ENCODE measurements around the gene RFX8.

RFX8 gene

GRCh38 chr2:101415220-101415619, 59.7 kb downstream of the RFX8 start:
- no peak overlapping the region for H3K4me3 ChIP-seq (ENCODE audit: low read depth, low read length)

- H3K4me3 ChIP-seq (ENCODE audit: low read depth, low read length), result no peak overlapping the region
Observed at GRCh38 chr2:101412092-101412694, 62.7 kb downstream of the RFX8 start.

GRCh38 chr2:101410746-101411145, 64.2 kb downstream of the RFX8 start:
- no peak overlapping the region for H3K4me3 ChIP-seq (ENCODE audit: low read depth, low read length)

GRCh38 chr2:101410114-101410513, 64.8 kb downstream of the RFX8 start:
- no peak overlapping the region for H3K4me3 ChIP-seq (ENCODE audit: low read depth, low read length)

GRCh38 chr2:101409699-101410098, 65.2 kb downstream of the RFX8 start:
- no peak overlapping the region for H3K4me3 ChIP-seq (ENCODE audit: low read depth, low read length)

GRCh38 chr2:101408925-101409324, 66.0 kb downstream of the RFX8 start:
- no peak overlapping the region for H3K4me3 ChIP-seq (ENCODE audit: low read depth, low read length)

GRCh38 chr2:101405351-101405899, 69.5 kb downstream of the RFX8 start:
- H3K4me3 ChIP-seq (ENCODE audit: low read depth, low read length), result no peak overlapping the region

GRCh38 chr2:101403745-101404144, 71.2 kb downstream of the RFX8 start:
- no peak overlapping the region for H3K4me3 ChIP-seq (ENCODE audit: low read depth, low read length)

- H3K4me3 ChIP-seq (ENCODE audit: low read depth, low read length), result no peak overlapping the region
Observed at GRCh38 chr2:101402630-101403029, 72.3 kb downstream of the RFX8 start.

GRCh38 chr2:101401906-101402305, 73.0 kb downstream of the RFX8 start:
- H3K4me3 ChIP-seq (ENCODE audit: low read depth, low read length), result no peak overlapping the region

- no peak overlapping the region for H3K4me3 ChIP-seq (ENCODE audit: low read depth, low read length)
Observed at GRCh38 chr2:101401326-101401665, 73.6 kb downstream of the RFX8 start.

- H3K4me3 ChIP-seq (ENCODE audit: low read depth, low read length), result no peak overlapping the region
Observed at GRCh38 chr2:101400506-101401325, 74.2 kb downstream of the RFX8 start.

- no peak overlapping the region for H3K4me3 ChIP-seq (ENCODE audit: low read depth, low read length)
Observed at GRCh38 chr2:101400048-101400447, 74.9 kb downstream of the RFX8 start.

- H3K4me3 ChIP-seq (ENCODE audit: low read depth, low read length), result no peak overlapping the region
Observed at GRCh38 chr2:101399021-101399799, 75.7 kb downstream of the RFX8 start.

- H3K4me3 ChIP-seq (ENCODE audit: low read depth, low read length), result no peak overlapping the region
Observed at GRCh38 chr2:101398116-101398821, 76.6 kb downstream of the RFX8 start.

GRCh38 chr2:101396316-101396717, 78.6 kb downstream of the RFX8 start:
- H3K4me3 ChIP-seq (ENCODE audit: low read depth, low read length), result no peak overlapping the region

- no peak overlapping the region for H3K4me3 ChIP-seq (ENCODE audit: low read depth, low read length)
Observed at GRCh38 chr2:101395545-101396315, 79.2 kb downstream of the RFX8 start.

GRCh38 chr2:101388232-101388631, 86.7 kb downstream of the RFX8 start:
- no peak overlapping the region for H3K4me3 ChIP-seq (ENCODE audit: low read depth, low read length)

GRCh38 chr2:101387151-101387834, 87.6 kb downstream of the RFX8 start, which contains the start of gene CREG2:
Gene CREG2, minus strand, starts transcription at chr2:101387503. Its CDS starts 46 bp downstream, at chr2:101387457.
- H3K4me3 ChIP-seq (ENCODE audit: low read depth, low read length), result peak within 1 kb of the TSS; percentile 58

All from iPS-11a (cell line).